OCI-LY3 (cell line): ENCODE results near the gene MARCHF9.

Experiments
- H2AFZ ChIP-seq: fragments of 200-600, 300-600 bp; shearing (Covaris generic); 2 replicates; pipeline ENCODE4 v1.6.0; 2014; ENCODE audit warnings: antibody characterized with exemption, low read depth, low read length
- H3K27ac ChIP-seq: fragments of 200-600, 300-600 bp; sonication (generic); 2 replicates; pipeline ENCODE4 v1.5.1; 2014; ENCODE audit warnings: mild to moderate bottlenecking, low read length, moderate library complexity, mixed read lengths
- H3K27me3 ChIP-seq: fragments of 200-600, 300-600 bp; sonication (generic); 2 replicates; pipeline ENCODE4 v1.6.1; 2014; ENCODE audit warnings: low read depth, low read length, mixed read lengths
- H3K36me3 ChIP-seq: fragments of 200-600, 300-600 bp; sonication (generic); replicated peaks from 2 replicates; pipeline ENCODE3; 2014; ENCODE audit warnings: low read depth, low read length, mixed read lengths
- H3K4me1 ChIP-seq: fragments of 300-600, 200-600 bp; sonication (generic); 2 replicates; pipeline ENCODE4 v1.6.1; 2014; ENCODE audit warnings: low read length, mixed read lengths
- H3K4me2 ChIP-seq: fragments of 200-600, 300-600 bp; sonication (generic); 2 replicates; pipeline ENCODE4 v1.6.1; 2014; ENCODE audit warnings: low read length, mixed read lengths
- H3K4me3 ChIP-seq: fragments of 300-600, 200-600 bp; sonication (generic); 2 replicates; pipeline ENCODE4 v1.5.1; 2014; ENCODE audit warnings: antibody characterized with exemption, mild to moderate bottlenecking, low read length, moderate library complexity
- H3K79me2 ChIP-seq: fragments of 300-600, 200-600 bp; shearing (Covaris generic); 2 replicates; pipeline ENCODE4 v1.6.1; 2014; ENCODE audit warnings: mild to moderate bottlenecking, low read length, mixed read lengths
- H3K9ac ChIP-seq: fragments of 300-600, 200-600 bp; shearing (Covaris generic); 2 replicates; pipeline ENCODE4 v1.6.0; 2014; ENCODE audit warnings: mild to moderate bottlenecking, low read length, moderate library complexity
- H3K9me3 ChIP-seq: fragments of 200-600, 300-600 bp; shearing (Covaris generic); 2 replicates; pipeline ENCODE4 v1.6.1; 2014; ENCODE audit warnings: low read length, mixed read lengths; ENCODE audit not compliant: insufficient read depth
- H4K20me1 ChIP-seq: fragments of 200-600, 300-600 bp; sonication (generic); 2 replicates; pipeline ENCODE4 v1.6.1; 2016; ENCODE audit warnings: low read length, mixed read lengths; ENCODE audit not compliant: insufficient read depth
- EZH2phosphoT487 ChIP-seq: fragments of 200-600 bp; shearing (Covaris generic); IDR thresholded peaks from 2 replicates; pipeline ENCODE4 v1.6.1; 2018; ENCODE audit warnings: antibody characterized with exemption, mixed run types, low read depth
- TF ChIP-seq, protein P1 (sequence below): fragments of 200-600, 300-600 bp; sonication (generic); IDR thresholded peaks from 2 replicates; pipeline ENCODE4 v1.5.1; 2014; ENCODE audit warnings: antibody characterized with exemption, low read length, low read depth

Gene MARCHF9

DNA sequence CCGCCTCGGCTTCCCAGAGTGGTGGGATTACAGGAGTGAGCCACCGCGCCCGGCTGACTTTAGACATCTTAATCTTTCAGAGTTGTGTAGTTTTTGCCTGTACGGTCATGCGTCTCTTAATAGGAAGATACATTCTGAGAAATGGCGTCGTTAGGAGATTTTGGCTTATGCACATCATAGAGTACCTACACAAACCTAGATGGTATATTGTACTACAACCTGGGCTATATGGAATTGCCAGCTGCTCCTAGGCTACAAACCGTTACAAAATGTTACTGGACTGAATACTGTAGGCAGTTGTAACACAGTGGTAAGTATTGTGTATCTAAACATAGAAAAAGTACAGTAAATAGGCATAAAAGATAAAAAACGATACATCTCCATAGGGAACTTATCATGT is 29.0 kb downstream of the MARCHF9 start:
- no peaks in the 10 kb centered on the region for H3K9me3 ChIP-seq
- no peak overlapping the region for H3K27ac ChIP-seq
- H3K27me3 ChIP-seq = no peaks in the 10 kb centered on the region
- no peak overlapping the region for H2AFZ ChIP-seq
- no peak overlapping the region for H3K4me3 ChIP-seq
- H3K4me2 ChIP-seq = peak overlapping the region; percentile 11; the same call in 1 of the 2 replicates
- H3K36me3 ChIP-seq = peaks cover 27% of the 10 kb centered on the region
- H3K79me2 ChIP-seq = peaks cover 19% of the 10 kb centered on the region
- TF ChIP-seq, protein P1, sequence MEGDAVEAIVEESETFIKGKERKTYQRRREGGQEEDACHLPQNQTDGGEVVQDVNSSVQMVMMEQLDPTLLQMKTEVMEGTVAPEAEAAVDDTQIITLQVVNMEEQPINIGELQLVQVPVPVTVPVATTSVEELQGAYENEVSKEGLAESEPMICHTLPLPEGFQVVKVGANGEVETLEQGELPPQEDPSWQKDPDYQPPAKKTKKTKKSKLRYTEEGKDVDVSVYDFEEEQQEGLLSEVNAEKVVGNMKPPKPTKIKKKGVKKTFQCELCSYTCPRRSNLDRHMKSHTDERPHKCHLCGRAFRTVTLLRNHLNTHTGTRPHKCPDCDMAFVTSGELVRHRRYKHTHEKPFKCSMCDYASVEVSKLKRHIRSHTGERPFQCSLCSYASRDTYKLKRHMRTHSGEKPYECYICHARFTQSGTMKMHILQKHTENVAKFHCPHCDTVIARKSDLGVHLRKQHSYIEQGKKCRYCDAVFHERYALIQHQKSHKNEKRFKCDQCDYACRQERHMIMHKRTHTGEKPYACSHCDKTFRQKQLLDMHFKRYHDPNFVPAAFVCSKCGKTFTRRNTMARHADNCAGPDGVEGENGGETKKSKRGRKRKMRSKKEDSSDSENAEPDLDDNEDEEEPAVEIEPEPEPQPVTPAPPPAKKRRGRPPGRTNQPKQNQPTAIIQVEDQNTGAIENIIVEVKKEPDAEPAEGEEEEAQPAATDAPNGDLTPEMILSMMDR = no peak
- TF ChIP-seq EZH2phosphoT487 = no peak
- no peak overlapping the region for H3K9ac ChIP-seq
- H4K20me1 ChIP-seq = no peaks in the 10 kb centered on the region
- peaks cover 13% of the 10 kb centered on the region for H3K4me1 ChIP-seq

DNA sequence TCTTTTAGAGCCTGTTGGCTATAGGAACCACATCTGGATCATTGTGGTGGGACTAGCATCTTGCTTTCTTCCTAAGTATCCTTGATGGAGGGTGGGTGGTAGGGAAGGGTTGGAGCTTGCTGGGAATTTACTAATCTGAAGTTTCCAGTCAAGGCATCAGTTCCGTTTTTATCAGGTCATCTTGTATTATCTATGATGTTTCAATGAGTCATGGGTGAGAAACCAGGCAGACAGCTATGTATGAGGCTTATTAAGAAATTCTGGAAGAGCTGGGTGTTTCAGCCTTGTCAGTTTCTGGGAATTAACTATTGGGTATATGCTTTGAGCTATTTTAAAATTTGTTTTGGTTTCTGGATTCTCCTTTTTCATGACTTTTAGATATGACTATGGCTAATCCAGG is 39.0 kb downstream of the MARCHF9 start:
- Histone ChIP-seq H3K36me3 (peaks cover 34% of the 10 kb centered on the region), H3K27me3 (no peaks in the 10 kb centered on the region), H3K9ac (no peak overlapping the region), H3K79me2 (no peaks in the 10 kb centered on the region), H3K9me3 (no peaks in the 10 kb centered on the region), H3K4me1 (no peaks in the 10 kb centered on the region), H4K20me1 (no peaks in the 10 kb centered on the region), H3K27ac (no peak overlapping the region), H3K4me3 (no peak overlapping the region), H2AFZ (no peak overlapping the region), H3K4me2 (no peak overlapping the region)
- no peak for TF ChIP-seq EZH2phosphoT487
- TF ChIP-seq, protein P1 = no peak

DNA sequence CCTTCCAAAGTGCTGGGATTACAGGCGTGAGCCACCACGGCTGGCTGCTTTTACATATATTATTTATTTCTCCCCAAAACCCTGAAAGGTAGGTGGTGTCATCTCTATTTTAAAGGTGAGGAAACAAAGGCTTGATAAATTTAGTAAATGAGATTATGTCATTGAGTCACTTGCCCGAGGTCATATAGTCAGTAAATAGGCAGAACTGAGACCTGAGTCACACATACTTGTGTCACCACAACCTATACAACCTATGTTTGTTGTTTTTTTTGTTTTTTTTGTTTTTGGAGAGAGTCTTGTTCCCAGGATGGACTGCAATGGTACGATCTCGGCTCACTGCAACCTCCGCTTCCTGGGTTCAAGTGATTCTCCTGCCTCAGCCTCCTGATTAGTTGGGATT is 40.5 kb downstream of the MARCHF9 start:
- Histone ChIP-seq H3K4me3 (no peak overlapping the region), H3K4me2 (no peak overlapping the region), H3K9me3 (no peaks in the 10 kb centered on the region), H3K27me3 (no peaks in the 10 kb centered on the region), H3K27ac (no peak overlapping the region), H3K79me2 (no peaks in the 10 kb centered on the region), H3K36me3 (peaks cover 40% of the 10 kb centered on the region), H2AFZ (no peak overlapping the region), H3K4me1 (no peaks in the 10 kb centered on the region), H4K20me1 (no peaks in the 10 kb centered on the region), H3K9ac (no peak overlapping the region)
- TF ChIP-seq, protein P1 = no peak
- no peak for TF ChIP-seq EZH2phosphoT487

DNA sequence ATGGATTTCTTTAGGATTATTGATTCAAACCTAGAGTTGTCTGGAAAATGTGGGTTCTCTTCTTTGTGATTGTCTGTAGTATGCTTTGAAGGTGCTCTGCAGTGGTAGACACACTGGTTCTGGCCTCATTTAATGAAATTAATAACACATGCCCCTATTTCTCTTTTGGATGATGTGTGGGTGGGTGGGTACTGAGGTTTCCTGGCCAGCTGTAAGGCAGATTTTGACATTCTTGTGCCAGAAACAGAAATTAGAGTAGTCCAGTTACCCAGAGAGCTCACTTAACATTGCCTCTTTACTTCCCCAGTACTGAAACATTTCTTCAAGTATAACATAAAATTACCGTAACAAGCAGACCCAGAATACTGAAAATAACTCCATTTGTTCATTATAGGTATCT is 42.1 kb downstream of the MARCHF9 start:
- peaks cover 36% of the 10 kb centered on the region for H3K36me3 ChIP-seq
- no peak overlapping the region for H3K4me3 ChIP-seq
- H3K27me3 ChIP-seq = no peaks in the 10 kb centered on the region
- no peaks in the 10 kb centered on the region for H3K9me3 ChIP-seq
- no peak overlapping the region for H3K4me2 ChIP-seq
- no peaks in the 10 kb centered on the region for H3K4me1 ChIP-seq
- no peak overlapping the region for H2AFZ ChIP-seq
- TF ChIP-seq, protein P1 = no peak
- no peak for TF ChIP-seq EZH2phosphoT487
- no peaks in the 10 kb centered on the region for H4K20me1 ChIP-seq
- no peak overlapping the region for H3K27ac ChIP-seq
- no peak overlapping the region for H3K9ac ChIP-seq
- H3K79me2 ChIP-seq = no peaks in the 10 kb centered on the region
